Subcutaneous adipose tissue (tissue), 4 donors: ENCODE measurements around the gene TBC1D7. TPM values are rescaled to one million over a fixed set of nuclear protein-coding genes. Genes with fewer than 3 reads are reported as not detected.

Source experiments
- CTCF ChIP-seq: fragments of 450-650 bp; IDR thresholded peaks from one replicate; pipeline ENCODE4 v1.5.1; 2016; ENCODE audit warnings: low read depth, mild to moderate bottlenecking, control low read depth, antibody characterized with exemption, moderate library complexity
- total RNA-seq, 4 donors: library from RNA; depleted of rRNA; stranded (reverse); fragments of >200 nt; gene quantifications; one replicate each; pipeline ENCODE4 v1.1.0, GENCODE V29; 2016

TBC1D7 gene
- total RNA-seq, 4 donors from 2014 or later = 8.6 to 19.0 (median 9.7) TPM

- no peak for TF ChIP-seq CTCF
Observed at GRCh38 chr6:13283331-13283730, 45.0 kb downstream of the TBC1D7 start.

GRCh38 chr6:13282393-13283069, 45.8 kb downstream of the TBC1D7 start:
- no peak for TF ChIP-seq CTCF

GRCh38 chr6:13281686-13282085, 46.7 kb downstream of the TBC1D7 start:
- TF ChIP-seq CTCF = no peak

- TF ChIP-seq CTCF = no peak
Observed at GRCh38 chr6:13280254-13280653, 48.1 kb downstream of the TBC1D7 start.

- TF ChIP-seq CTCF = no peak
Observed at GRCh38 chr6:13278991-13279390, 49.3 kb downstream of the TBC1D7 start.

GRCh38 chr6:13278164-13278563, 50.2 kb downstream of the TBC1D7 start:
- TF ChIP-seq CTCF = no peak

GRCh38 chr6:13277231-13277630, 51.1 kb downstream of the TBC1D7 start:
- no peak for TF ChIP-seq CTCF
